Middle frontal gyrus (tissue), 1 donor: Measurements from ENCODE around the gene PITX3.
"Not testable (repeated sequence)": the region's sequence is repeated elsewhere in the genome, so short reads cannot be mapped to it uniquely, and the experiment has no call there.

Experiments used
- DNase-seq: peaks from one replicate; pipeline ENCODE4 v3.0.0-alpha.2; 2015; ENCODE audit warnings: low spot score; ENCODE audit errors: extremely low spot score

The PITX3 gene

DNA sequence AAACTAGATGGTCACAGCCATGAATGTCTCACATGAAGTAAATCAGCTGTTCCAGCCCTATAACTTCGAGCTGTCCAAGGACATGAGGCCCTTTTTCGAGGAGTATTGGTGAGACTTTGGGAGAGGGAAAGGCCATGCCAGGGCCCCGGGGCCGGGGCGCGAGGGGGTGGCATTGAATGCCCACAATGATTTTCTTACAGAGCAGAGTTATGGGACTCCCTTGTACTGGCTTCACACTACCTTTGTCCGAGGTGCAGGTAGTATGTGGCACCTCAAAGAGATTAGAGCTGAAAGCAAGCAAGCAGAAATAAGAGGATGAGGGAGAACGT is 14.8 kb downstream of the PITX3 start:
- no peak for DNase-seq

DNA sequence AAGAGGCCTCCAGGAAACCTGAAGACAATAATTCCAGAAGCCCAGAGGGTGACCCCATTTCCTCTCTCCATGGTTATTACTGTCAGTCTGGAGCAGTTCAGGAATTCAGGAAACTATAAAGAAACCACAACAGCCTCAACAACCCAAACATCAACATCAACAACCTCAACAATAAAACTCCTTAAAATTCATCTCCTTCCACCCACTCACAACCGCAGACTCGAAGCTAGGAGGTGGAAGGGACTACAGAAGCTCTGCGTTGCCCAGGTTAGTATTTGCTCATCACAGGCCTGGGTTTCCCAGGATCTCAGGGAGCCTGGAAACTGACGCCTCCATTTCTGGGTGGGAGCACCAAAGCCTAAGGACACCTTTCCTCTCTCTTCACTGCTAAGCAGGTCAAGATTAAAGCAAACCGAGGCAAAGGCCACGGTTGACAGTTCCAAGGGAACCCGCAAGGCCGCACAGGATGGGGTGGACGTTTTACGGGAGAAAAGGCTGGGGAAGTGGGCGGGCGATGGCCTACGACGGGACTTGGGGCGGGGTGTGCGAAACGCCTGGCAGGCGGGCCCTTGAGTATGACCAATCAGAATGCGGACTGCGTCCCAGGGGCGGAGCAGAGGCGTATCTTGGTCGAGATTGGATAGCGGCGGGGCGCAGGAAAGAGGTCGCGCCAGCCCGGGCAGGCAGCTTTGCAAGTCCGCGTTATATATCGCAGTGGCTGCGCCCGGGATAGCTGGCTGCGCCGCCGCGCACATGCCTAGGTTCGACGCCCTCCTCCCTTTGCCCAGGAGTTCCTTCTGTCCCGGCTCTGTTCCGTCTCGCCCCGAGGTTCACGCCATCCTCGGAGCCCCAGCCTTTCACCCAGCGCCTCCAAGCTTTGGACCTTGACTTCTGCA is 15.4 kb downstream of the PITX3 start, which contains the start of gene ELOVL3:
ELOVL3 (plus strand) TSS at position 654 of the 896 bp plus-strand sequence. CDS start 250 bp downstream, outside the sequence.
- peak; percentile 73 for DNase-seq

DNA sequence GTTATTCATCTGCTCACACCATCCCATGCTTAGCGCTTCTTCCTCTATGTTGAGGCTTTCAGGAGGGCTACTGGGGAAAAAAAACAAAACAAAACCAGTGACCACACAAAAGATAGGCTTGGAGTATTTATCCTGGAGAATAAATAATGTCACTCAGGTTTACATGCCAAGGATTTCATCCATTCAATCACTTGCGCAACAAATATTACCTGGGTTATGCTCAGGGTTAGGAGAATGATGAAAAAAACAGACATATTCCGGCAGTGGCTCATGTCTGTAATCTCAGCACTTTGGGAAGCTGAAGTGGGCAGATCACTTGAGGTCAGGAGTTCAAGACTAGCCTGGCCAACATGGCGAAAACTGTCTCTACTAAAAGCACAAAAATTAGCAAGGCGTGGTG is 18.5 kb downstream of the PITX3 start:
- no peak for DNase-seq

DNA sequence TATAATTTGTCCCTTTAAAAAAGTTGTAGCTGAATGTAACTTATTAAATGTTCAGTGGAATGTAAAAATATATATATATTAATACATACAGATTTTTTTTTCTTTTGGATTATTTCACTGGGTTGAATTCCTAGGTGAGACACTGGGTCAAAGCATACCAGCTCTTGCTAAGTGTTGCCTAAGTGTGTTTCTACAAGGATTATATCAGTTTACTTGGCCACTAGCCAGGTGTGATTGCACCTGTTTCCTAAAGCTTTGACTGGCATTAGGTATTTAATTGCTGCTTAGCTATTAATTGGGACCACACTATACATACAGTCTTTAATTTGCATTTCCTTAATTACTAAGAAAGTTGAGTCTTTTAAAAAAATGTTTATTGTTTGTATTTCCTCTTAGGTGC is 20.7 kb downstream of the PITX3 start:
- DNase-seq = no peak

- no peak for DNase-seq
These were observed 21.9 kb downstream of the PITX3 start for GRCh38 chr10:102219370-102219769.

GRCh38 chr10:102213599-102213998 is 27.7 kb downstream of the PITX3 start:
- DNase-seq = not testable (repeated sequence)

GRCh38 chr10:102211615-102212299 is 29.6 kb downstream of the PITX3 start:
- no peak for DNase-seq

DNA sequence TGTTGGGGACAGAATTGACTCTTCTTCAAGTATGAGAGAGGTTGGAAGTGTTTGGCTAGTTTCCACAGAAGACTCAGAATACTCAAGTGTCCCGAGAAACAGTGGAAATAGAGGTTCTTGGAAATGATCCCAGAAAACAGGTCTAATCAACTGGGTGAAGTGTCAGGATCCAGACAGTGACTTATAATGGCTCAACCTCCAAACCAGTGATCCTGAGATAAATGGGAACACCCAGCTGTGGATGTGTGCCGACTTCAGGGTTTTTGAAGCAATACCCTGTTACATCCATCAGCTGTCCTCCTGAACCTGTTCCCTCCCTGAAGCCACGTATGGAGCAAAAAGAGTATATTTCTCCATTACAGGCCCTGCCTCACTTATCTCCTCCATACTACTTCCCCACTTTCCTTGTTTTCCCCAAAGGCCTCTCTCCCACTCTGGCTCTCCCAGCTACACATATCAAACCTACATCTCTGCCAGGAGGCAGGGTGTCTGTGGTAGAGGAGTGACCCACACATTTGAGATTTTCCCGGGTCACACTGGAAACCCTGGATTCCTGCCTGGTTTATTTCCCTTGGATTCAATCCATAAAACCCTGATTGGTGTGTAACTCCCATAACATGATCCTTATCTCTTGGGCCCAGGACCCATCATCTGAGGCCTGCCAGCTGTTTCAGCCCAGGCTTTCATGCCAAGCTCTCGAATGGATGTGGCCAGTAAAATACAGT is 32.8 kb downstream of the PITX3 start:
- DNase-seq = no peak

DNA sequence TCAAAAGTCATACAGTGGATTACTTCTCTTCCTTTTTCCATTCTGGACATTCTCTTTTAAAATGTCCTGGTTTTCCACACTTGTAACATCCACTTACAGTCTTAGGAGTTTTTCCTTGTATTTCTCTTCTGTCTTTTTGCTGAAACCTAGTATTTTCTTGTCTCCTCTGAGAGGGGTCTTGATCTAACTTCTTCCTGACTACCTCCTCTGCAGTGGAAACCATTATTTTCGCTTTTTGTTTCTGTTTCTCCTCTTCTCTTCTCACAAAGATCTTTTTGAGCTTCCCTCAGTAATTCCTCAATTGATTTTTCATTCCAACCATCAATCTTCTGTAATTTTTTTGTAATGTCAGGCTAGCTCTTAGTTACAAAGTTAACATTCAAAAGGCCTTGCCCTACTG is 38.9 kb downstream of the PITX3 start:
- no peak for DNase-seq

DNA sequence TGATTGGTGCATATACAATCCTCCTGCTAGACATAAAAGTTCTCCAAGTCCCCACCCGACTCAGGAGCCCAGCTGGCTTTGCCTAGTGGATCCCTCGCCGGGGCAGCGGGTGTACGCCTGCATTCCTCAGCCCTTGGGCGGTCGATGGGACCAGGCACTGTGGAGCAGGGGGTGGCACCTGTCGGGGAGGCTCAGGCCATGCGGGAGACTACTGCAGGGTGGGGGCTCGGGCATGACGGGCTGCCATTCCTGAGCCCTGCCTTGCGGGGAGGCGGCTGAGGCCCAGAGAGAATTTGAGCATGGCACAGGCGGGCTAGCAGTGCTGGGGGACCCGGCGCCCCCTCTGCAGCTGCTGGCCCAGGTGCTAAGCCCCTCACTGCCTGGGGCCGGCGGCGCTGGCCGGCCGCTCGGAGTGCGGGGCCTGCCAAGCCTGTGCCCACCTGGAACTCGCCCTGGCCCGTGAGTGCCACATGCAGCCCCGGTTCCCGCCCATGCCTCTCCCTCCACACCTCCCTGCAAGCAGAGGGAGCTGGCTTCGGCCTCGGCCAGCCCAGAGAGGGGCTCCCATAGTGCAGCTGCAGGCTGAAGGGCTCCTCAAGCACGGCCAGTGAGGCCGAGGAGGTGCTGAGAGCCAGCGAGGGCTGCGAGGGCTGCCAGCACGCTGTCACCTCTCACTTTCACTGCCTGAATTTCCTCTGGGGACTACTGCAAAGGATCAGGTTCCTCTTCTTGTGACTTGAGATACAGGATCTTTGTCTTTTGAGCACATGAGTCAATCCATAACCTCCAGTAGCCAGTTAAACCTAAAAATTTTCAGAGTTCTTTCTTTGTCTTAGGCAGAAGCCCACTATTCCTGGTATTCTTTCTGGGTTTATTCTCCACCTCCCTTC is 40.3 kb downstream of the PITX3 start:
- no peak for DNase-seq

DNA sequence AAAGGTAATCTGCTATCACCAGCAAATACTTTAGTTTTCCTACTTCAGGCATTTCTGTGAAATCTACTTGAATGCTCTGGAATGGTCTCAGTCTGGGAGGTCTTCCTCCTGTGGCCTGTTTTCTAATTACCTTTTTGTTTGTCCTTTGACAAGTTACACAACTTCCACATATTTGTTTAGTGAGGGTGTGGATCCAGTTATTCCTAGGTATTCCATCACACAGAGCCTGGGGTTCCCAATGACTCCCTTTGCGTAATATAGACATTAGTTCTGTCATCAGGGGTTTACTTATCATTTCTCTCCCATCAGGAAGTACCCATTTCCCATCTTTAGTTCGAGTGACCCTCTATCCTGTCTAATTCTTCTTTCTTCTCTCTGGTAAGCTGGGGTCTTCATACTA is 43.3 kb downstream of the PITX3 start:
- no peak for DNase-seq

DNA sequence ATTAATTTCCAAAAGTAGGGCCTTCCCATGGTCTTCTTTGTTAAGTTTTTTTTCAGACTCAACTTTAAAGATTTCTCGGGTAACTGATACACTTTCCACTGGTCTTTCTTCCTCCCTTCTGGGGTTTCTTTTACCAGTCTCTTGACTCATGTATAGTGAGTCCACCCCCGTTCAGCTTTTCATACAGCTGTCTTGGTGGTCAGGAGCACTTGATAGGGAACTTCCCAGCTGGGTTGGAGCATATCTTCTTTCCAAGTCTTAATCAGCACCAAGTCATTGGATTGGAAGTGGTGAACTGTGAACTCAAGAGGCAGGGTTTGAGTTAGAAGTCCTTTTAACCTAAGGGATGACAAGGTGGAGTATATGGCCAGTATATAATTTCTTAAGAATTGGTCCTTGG is 44.4 kb downstream of the PITX3 start:
- DNase-seq = no peak

GRCh38 chr10:102195296-102195870 is 45.9 kb downstream of the PITX3 start:
- DNase-seq = no peak

DNA sequence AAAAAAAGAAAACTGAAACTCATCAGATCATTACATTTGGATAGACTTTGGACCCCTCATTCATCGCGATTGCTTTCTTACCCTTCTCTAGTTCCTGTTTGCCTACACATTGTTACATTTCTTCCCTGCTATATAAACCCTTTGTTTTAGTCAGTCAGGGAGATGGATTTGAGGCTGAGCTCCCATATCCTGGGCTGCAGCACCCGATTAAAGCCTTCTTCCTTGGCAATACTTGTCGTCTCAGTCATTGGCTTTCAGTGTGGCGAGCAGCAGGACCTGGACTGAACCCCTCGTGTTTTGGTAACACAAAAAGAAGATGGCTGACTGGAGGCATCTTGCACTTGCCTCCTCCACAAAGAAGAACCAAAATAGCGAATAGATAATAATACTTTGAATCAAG is 49.4 kb downstream of the PITX3 start:
- DNase-seq = no peak

DNA sequence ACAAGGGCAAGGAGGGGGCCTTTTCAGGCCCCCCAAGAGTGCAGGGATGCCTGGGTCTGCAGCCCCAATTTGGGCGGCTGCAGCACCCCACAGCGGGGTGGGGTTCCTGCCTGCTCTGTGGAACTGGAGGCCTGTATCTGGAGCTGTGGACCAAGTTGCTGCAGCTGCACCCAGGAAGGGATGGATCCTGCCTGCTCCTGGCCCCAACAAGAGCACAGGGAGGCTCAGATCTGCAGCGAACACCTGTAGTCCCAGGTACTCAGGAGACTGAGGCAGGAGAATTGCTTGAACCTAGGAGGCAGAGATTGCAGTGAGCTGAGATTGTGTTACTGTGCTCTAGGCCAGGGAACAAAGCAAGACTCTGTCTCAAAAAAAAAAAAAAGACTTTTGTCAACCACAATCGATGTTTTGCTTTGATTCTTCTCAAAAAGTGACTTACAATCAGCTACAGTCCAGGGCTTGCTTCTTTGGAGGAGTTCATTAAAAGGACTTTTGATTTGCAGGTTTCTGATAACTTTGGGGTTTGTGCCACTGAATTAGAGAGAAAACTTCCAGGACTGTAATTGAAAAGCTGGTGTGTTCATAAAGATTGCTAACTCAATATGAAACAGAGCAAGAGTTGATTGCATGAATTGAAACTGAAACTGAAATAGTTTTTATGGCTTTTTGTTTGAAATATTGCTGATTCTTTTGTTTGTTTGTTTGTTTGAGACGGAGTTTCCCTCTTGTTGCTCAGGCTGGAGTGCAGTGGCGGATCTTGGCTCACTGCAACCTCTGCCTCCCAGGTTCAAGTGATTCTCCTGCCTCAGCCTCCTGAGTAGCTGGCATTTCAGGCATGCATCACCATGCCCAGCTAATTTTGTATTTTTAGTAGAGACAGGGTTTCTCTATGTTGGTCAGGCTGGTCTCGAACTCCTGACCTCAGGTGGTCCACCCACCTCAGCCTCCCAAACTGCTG is 52.1 kb downstream of the PITX3 start:
- not testable (repeated sequence) for DNase-seq

- DNase-seq = no peak
These were observed 52.9 kb downstream of the PITX3 start for GRCh38 chr10:102188298-102188940.

GRCh38 chr10:102185811-102186527 is 55.3 kb downstream of the PITX3 start:
- no peak for DNase-seq

DNA sequence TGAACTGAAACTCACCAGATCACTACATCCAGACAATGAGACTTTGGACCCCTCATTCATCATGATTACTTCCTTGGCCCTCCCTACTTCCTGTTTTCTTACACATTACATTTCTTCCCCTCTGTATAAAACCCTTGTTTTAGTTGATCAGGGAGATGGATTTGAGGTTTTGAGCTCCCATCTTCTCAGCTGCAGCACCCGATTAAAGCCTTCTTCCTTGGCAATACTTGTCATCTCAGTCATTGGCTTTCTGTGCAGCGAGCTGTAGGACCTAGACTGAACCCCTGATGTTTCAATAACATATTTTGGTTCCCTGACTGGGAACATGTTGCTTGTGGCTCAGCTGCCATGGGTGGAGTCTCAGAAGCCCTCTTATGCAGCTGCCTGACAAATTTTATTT is 56.0 kb downstream of the PITX3 start:
- no peak for DNase-seq
